H9 (cell line): ENCODE data around the gene GGA2. TPM values are rescaled to one million over a fixed set of nuclear protein-coding genes. Genes with fewer than 3 reads are reported as not detected.

ENCODE experiments used
- DNase-seq: peaks from one replicate; pipeline ENCODE4 v3.0.0-alpha.2; 2017
- H2AFZ ChIP-seq: one replicate; pipeline ENCODE4 v1.6.1; 2013; ENCODE audit warnings: mild to moderate bottlenecking, low read length, control low read depth, moderate library complexity
- H2AK5ac ChIP-seq: 2 replicates; pipeline ENCODE4 v1.6.1; 2013; ENCODE audit warnings: low read length, control low read depth, mixed read lengths; ENCODE audit not compliant: insufficient read length
- H2BK120ac ChIP-seq: one replicate; pipeline ENCODE4 v1.6.1; 2013; ENCODE audit warnings: low read depth, mild to moderate bottlenecking, low read length, control low read depth, inconsistent platforms; ENCODE audit not compliant: poor library complexity, severe bottlenecking
- H2BK12ac ChIP-seq: 2 replicates; pipeline ENCODE4 v1.6.1; 2013; ENCODE audit warnings: low read length, control low read depth, mixed read lengths, low read depth; ENCODE audit not compliant: insufficient read length
- H2BK15ac ChIP-seq: 2 replicates; pipeline ENCODE4 v1.6.1; 2013; ENCODE audit warnings: low read depth, low read length, control low read depth
- H2BK20ac ChIP-seq: one replicate; pipeline ENCODE4 v1.6.1; 2013; ENCODE audit warnings: low read depth, mild to moderate bottlenecking, low read length, control low read depth, inconsistent platforms; ENCODE audit not compliant: poor library complexity, severe bottlenecking
- H2BK5ac ChIP-seq: 2 replicates; pipeline ENCODE4 v1.6.1; 2013; ENCODE audit warnings: low read length, control low read depth, mixed read lengths; ENCODE audit not compliant: insufficient read length
- H3K14ac ChIP-seq: 2 replicates; pipeline ENCODE4 v1.6.1; 2013; ENCODE audit warnings: low read length, control low read depth; ENCODE audit not compliant: insufficient read depth
- H3K18ac ChIP-seq: 2 replicates; pipeline ENCODE4 v1.6.1; 2013; ENCODE audit warnings: low read depth, mild to moderate bottlenecking, mixed read lengths, low read length, control low read depth; ENCODE audit not compliant: insufficient read length
- H3K23ac ChIP-seq: 2 replicates; pipeline ENCODE4 v1.6.1; 2013; ENCODE audit warnings: low read length, control low read depth, mixed read lengths, low read depth; ENCODE audit not compliant: insufficient read length
- H3K23me2 ChIP-seq: 2 replicates; pipeline ENCODE4 v1.6.1; 2013; ENCODE audit warnings: low read depth, mild to moderate bottlenecking, mixed read lengths, low read length, control low read depth; ENCODE audit not compliant: insufficient read length, poor library complexity, severe bottlenecking
- H3K27ac ChIP-seq: 2 replicates; pipeline ENCODE4 v1.5.1; 2013; ENCODE audit warnings: low read length, control low read depth, mixed read lengths, low read depth; ENCODE audit not compliant: insufficient read length
- H3K27me3 ChIP-seq: 2 replicates; pipeline ENCODE4 v1.6.1; 2013; ENCODE audit warnings: low read length, control low read depth, inconsistent platforms; ENCODE audit not compliant: insufficient read depth
- H3K4ac ChIP-seq: 2 replicates; pipeline ENCODE4 v1.6.1; 2013; ENCODE audit warnings: low read depth, mild to moderate bottlenecking, control low read depth, inconsistent platforms, low read length, moderate library complexity
- H3K4me1 ChIP-seq: 2 replicates; pipeline ENCODE4 v1.6.1; 2013; ENCODE audit warnings: low read length, control low read depth, inconsistent platforms; ENCODE audit not compliant: insufficient read depth
- H3K4me2 ChIP-seq: 2 replicates; pipeline ENCODE4 v1.6.1; 2013; ENCODE audit warnings: low read length, control low read depth, mixed read lengths; ENCODE audit not compliant: insufficient read length, insufficient read depth
- H3K56ac ChIP-seq: 2 replicates; pipeline ENCODE4 v1.6.1; 2013; ENCODE audit warnings: low read depth, mild to moderate bottlenecking, mixed read lengths, low read length, control low read depth; ENCODE audit not compliant: insufficient read length
- H3K79me1 ChIP-seq: 2 replicates; pipeline ENCODE4 v1.6.1; 2013; ENCODE audit warnings: low read depth, mild to moderate bottlenecking, moderate library complexity, low read length, control low read depth, inconsistent platforms; ENCODE audit not compliant: insufficient read depth, poor library complexity, severe bottlenecking
- H3K79me2 ChIP-seq: 2 replicates; pipeline ENCODE4 v1.6.1; 2013; ENCODE audit warnings: low read length, control low read depth, inconsistent platforms; ENCODE audit not compliant: insufficient read depth
- H3K9ac ChIP-seq: 2 replicates; pipeline ENCODE4 v1.6.1; 2013; ENCODE audit warnings: low read length, control low read depth, mixed read lengths; ENCODE audit not compliant: insufficient read length; ENCODE audit errors: extremely low read depth
- H3K9me3 ChIP-seq: one replicate; pipeline ENCODE4 v1.6.1; 2013; ENCODE audit warnings: low read depth, low read length, inconsistent platforms; ENCODE audit not compliant: control insufficient read depth
- H3T11ph ChIP-seq: one replicate; pipeline ENCODE4 v1.6.1; 2013; ENCODE audit warnings: mild to moderate bottlenecking, low read length, control low read depth, inconsistent platforms
- H4K20me1 ChIP-seq: one replicate; pipeline ENCODE4 v1.6.1; 2013; ENCODE audit not compliant: control insufficient read depth, insufficient read length, insufficient read depth
- H4K5ac ChIP-seq: 2 replicates; pipeline ENCODE4 v1.6.1; 2013; ENCODE audit warnings: low read depth, mild to moderate bottlenecking, mixed read lengths, low read length, control low read depth; ENCODE audit not compliant: insufficient read length
- H4K8ac ChIP-seq: replicated peaks from 2 replicates; pipeline ENCODE4 v1.6.1; 2013; ENCODE audit warnings: low read length, control low read depth, mixed read lengths, low read depth; ENCODE audit not compliant: insufficient read length
- H4K91ac ChIP-seq: 2 replicates; pipeline ENCODE4 v1.6.1; 2013; ENCODE audit warnings: low read depth, mild to moderate bottlenecking, moderate library complexity, mixed read lengths, low read length, control low read depth; ENCODE audit not compliant: insufficient read length
- H3K27ac Mint-ChIP-seq, 3 experiments: 2 replicates in 2 of 3; 3 replicates in 1 of 3; pipeline ENCODE4 v1.8.0; 2020 to 2021; ENCODE audit warnings: mixed read lengths in 3 of 3, mild to moderate bottlenecking in 1 of 3, moderate library complexity in 1 of 3
- H3K27me3 Mint-ChIP-seq: 2 replicates; pipeline ENCODE4 v1.8.0; 2021; ENCODE audit warnings: low read depth, mild to moderate bottlenecking, moderate library complexity, mixed read lengths
- H3K36me3 Mint-ChIP-seq, 3 experiments: 2 replicates in 2 of 3; 3 replicates in 1 of 3; pipeline ENCODE4 v1.8.0; 2020 to 2021; ENCODE audit warnings: low read depth in 3 of 3, mixed read lengths in 3 of 3; ENCODE audit not compliant: insufficient read depth in 1 of 3
- H3K4me1 Mint-ChIP-seq, 2 experiments: 2 replicates each; pipeline ENCODE4 v1.8.0; 2020; ENCODE audit warnings: mixed read lengths in 2 of 2
- H3K4me3 Mint-ChIP-seq, 2 experiments: 2 replicates in 1 of 2; 3 replicates in 1 of 2; pipeline ENCODE4 v1.8.0; 2020 to 2021; ENCODE audit warnings: mild to moderate bottlenecking in 2 of 2, mixed read lengths in 2 of 2, moderate library complexity in 1 of 2
- H3K9me3 Mint-ChIP-seq, 2 experiments: 2 replicates in 1 of 2; 3 replicates in 1 of 2; pipeline ENCODE4 v1.8.0; 2020; ENCODE audit warnings: mild to moderate bottlenecking in 2 of 2, mixed read lengths in 2 of 2, moderate library complexity in 1 of 2
- CTCF ChIP-seq: fragments of 200-600 bp; sonication (generic); conservative IDR thresholded peaks from 3 replicates; pipeline ENCODE4 v1.8.0; 2021; ENCODE audit warnings: antibody characterized with exemption, mild to moderate bottlenecking
- WGBS: extraction: QIAGEN DNeasy Blood & Tissue Kit; methylation state at CpG from one replicate; pipeline ENCODE4 v1.1.7; 2013; ENCODE audit warnings: missing lambda C conversion rate, low lambda C conversion rate, mixed read lengths; ENCODE audit not compliant: insufficient read length; ENCODE audit errors: extremely low coverage; 5-methylcytosine and 5-hydroxymethylcytosine counted together
- total RNA-seq: library from RNA; stranded (reverse); gene quantifications from 2 replicates; pipeline ENCODE4 v1.2.1, GENCODE V29; 2021

The GGA2 gene
- total RNA-seq, 1 experiment from 2014 or later: 143 TPM

- Histone ChIP-seq H3K79me1 (peaks cover 3% of the 10 kb centered on the region), H3T11ph (no peak overlapping the region), H3K27me3 (no peaks in the 10 kb centered on the region), H4K5ac (no peak overlapping the region), H2BK15ac (no peak overlapping the region), H3K4me1 (no peaks in the 10 kb centered on the region), H3K4me2 (no peak overlapping the region), H3K14ac (no peak overlapping the region), H3K9ac (no peak overlapping the region), H2AK5ac (no peak overlapping the region), H3K27ac (no peak overlapping the region), H4K8ac (no peak overlapping the region), H3K23me2 (no peaks in the 10 kb centered on the region), H3K23ac (no peak overlapping the region), H3K18ac (no peak overlapping the region), H3K4ac (no peak overlapping the region), H2BK5ac (no peak overlapping the region), H4K91ac (no peak overlapping the region), H2BK20ac (no peak overlapping the region), H2BK120ac (no peak overlapping the region), H2AFZ (no peak overlapping the region), H3K56ac (no peak overlapping the region), H3K79me2 (peaks cover 13% of the 10 kb centered on the region; the same call in 1 of the 2 replicates), H4K20me1 (no peaks in the 10 kb centered on the region), H3K9me3 (no peaks in the 10 kb centered on the region), H2BK12ac (no peak overlapping the region)
- Mint-ChIP-seq H3K27ac (peak overlapping the region in 1 of 3 experiments; percentile 49; a peak in 1 of 7 replicates), H3K36me3 (peaks cover 10 to 53% (median 45%) of the 10 kb centered on the region in 3 experiments; a peak in 6 of 7 replicates), H3K9me3 (no peaks in the 10 kb centered on the region), H3K4me3 (no peak overlapping the region), H3K4me1 (peaks cover 37 to 39% of the 10 kb centered on the region in 2 experiments), H3K27me3 (no peaks in the 10 kb centered on the region)
- no peak for DNase-seq
- no CpG with 5 or more reads among the region's 11 CpGs for WGBS
- TF ChIP-seq CTCF: no peak
Observed at GRCh38 chr16:23498863-23499262, 11.4 kb downstream of the GGA2 start.
